OCI-LY3 (cell line): Measurements from ENCODE around the gene ITPR1.

Source experiments
- H2AFZ ChIP-seq: fragments of 200-600, 300-600 bp; shearing (Covaris generic); 2 replicates; pipeline ENCODE4 v1.6.0; 2014; ENCODE audit warnings: antibody characterized with exemption, low read depth, low read length
- H3K27ac ChIP-seq: fragments of 200-600, 300-600 bp; sonication (generic); 2 replicates; pipeline ENCODE4 v1.5.1; 2014; ENCODE audit warnings: mild to moderate bottlenecking, low read length, moderate library complexity, mixed read lengths
- H3K27me3 ChIP-seq: fragments of 200-600, 300-600 bp; sonication (generic); 2 replicates; pipeline ENCODE4 v1.6.1; 2014; ENCODE audit warnings: low read depth, low read length, mixed read lengths
- H3K36me3 ChIP-seq: fragments of 200-600, 300-600 bp; sonication (generic); replicated peaks from 2 replicates; pipeline ENCODE3; 2014; ENCODE audit warnings: low read depth, low read length, mixed read lengths
- H3K4me1 ChIP-seq: fragments of 300-600, 200-600 bp; sonication (generic); 2 replicates; pipeline ENCODE4 v1.6.1; 2014; ENCODE audit warnings: low read length, mixed read lengths
- H3K4me2 ChIP-seq: fragments of 200-600, 300-600 bp; sonication (generic); 2 replicates; pipeline ENCODE4 v1.6.1; 2014; ENCODE audit warnings: low read length, mixed read lengths
- H3K4me3 ChIP-seq: fragments of 300-600, 200-600 bp; sonication (generic); 2 replicates; pipeline ENCODE4 v1.5.1; 2014; ENCODE audit warnings: antibody characterized with exemption, mild to moderate bottlenecking, low read length, moderate library complexity
- H3K79me2 ChIP-seq: fragments of 300-600, 200-600 bp; shearing (Covaris generic); 2 replicates; pipeline ENCODE4 v1.6.1; 2014; ENCODE audit warnings: mild to moderate bottlenecking, low read length, mixed read lengths
- H3K9ac ChIP-seq: fragments of 300-600, 200-600 bp; shearing (Covaris generic); 2 replicates; pipeline ENCODE4 v1.6.0; 2014; ENCODE audit warnings: mild to moderate bottlenecking, low read length, moderate library complexity
- H3K9me3 ChIP-seq: fragments of 200-600, 300-600 bp; shearing (Covaris generic); 2 replicates; pipeline ENCODE4 v1.6.1; 2014; ENCODE audit warnings: low read length, mixed read lengths; ENCODE audit not compliant: insufficient read depth
- H4K20me1 ChIP-seq: fragments of 200-600, 300-600 bp; sonication (generic); 2 replicates; pipeline ENCODE4 v1.6.1; 2016; ENCODE audit warnings: low read length, mixed read lengths; ENCODE audit not compliant: insufficient read depth
- CTCF ChIP-seq: fragments of 200-600, 300-600 bp; sonication (generic); IDR thresholded peaks from 2 replicates; pipeline ENCODE4 v1.5.1; 2014; ENCODE audit warnings: antibody characterized with exemption, low read length, low read depth
- EZH2phosphoT487 ChIP-seq: fragments of 200-600 bp; shearing (Covaris generic); IDR thresholded peaks from 2 replicates; pipeline ENCODE4 v1.6.1; 2018; ENCODE audit warnings: antibody characterized with exemption, mixed run types, low read depth

The ITPR1 gene

GRCh38 chr3:4850211-4850927, 357.2 kb downstream of the ITPR1 start:
- Histone ChIP-seq H3K9ac (no peak overlapping the region), H3K27me3 (peaks cover 69% of the 10 kb centered on the region), H3K79me2 (no peaks in the 10 kb centered on the region), H3K4me1 (peaks cover 44% of the 10 kb centered on the region), H4K20me1 (no peaks in the 10 kb centered on the region), H3K9me3 (no peaks in the 10 kb centered on the region), H3K36me3 (no peaks in the 10 kb centered on the region), H2AFZ (no peak overlapping the region), H3K4me2 (peak overlapping the region; percentile 71), H3K4me3 (peak overlapping the region; percentile 37), H3K27ac (no peak overlapping the region)
- TF ChIP-seq CTCF = no peak
- peak; percentile 76; the same call in 1 of the 2 replicates for TF ChIP-seq EZH2phosphoT487

GRCh38 chr3:4850928-4851265, 357.7 kb downstream of the ITPR1 start:
- Histone ChIP-seq H3K4me1 (peaks cover 40% of the 10 kb centered on the region), H3K27ac (no peak overlapping the region), H3K36me3 (no peaks in the 10 kb centered on the region), H3K27me3 (peaks cover 65% of the 10 kb centered on the region), H3K4me3 (peak overlapping the region; percentile 24; the same call in 1 of the 2 replicates), H3K9me3 (no peaks in the 10 kb centered on the region), H2AFZ (no peak overlapping the region), H3K9ac (no peak overlapping the region), H4K20me1 (no peaks in the 10 kb centered on the region), H3K4me2 (peak overlapping the region; percentile 71), H3K79me2 (no peaks in the 10 kb centered on the region)
- no peak for TF ChIP-seq EZH2phosphoT487
- no peak for TF ChIP-seq CTCF

- no peaks in the 10 kb centered on the region for H3K79me2 ChIP-seq
- H3K36me3 ChIP-seq = no peaks in the 10 kb centered on the region
- no peak overlapping the region for H3K4me2 ChIP-seq
- no peaks in the 10 kb centered on the region for H4K20me1 ChIP-seq
- TF ChIP-seq EZH2phosphoT487 (no peak), CTCF (no peak)
- H3K27me3 ChIP-seq = peaks cover 51% of the 10 kb centered on the region
- H3K4me1 ChIP-seq = peaks cover 36% of the 10 kb centered on the region
- H3K9ac ChIP-seq = no peak overlapping the region
- no peak overlapping the region for H2AFZ ChIP-seq
- H3K27ac ChIP-seq = no peak overlapping the region
- H3K9me3 ChIP-seq = no peaks in the 10 kb centered on the region
- H3K4me3 ChIP-seq = no peak overlapping the region
Measured at GRCh38 chr3:4852780-4853748, 359.9 kb downstream of the ITPR1 start.

- Histone ChIP-seq H3K27me3 (peaks cover 45% of the 10 kb centered on the region), H3K4me3 (no peak overlapping the region), H3K36me3 (no peaks in the 10 kb centered on the region), H3K4me2 (no peak overlapping the region), H2AFZ (no peak overlapping the region), H3K9me3 (no peaks in the 10 kb centered on the region), H4K20me1 (no peaks in the 10 kb centered on the region), H3K79me2 (no peaks in the 10 kb centered on the region), H3K4me1 (peaks cover 30% of the 10 kb centered on the region), H3K9ac (no peak overlapping the region), H3K27ac (no peak overlapping the region)
- TF ChIP-seq EZH2phosphoT487 (no peak), CTCF (no peak)
Measured at GRCh38 chr3:4853749-4854140, 360.6 kb downstream of the ITPR1 start.
